GDM1 (cell line): Measurements from ENCODE around the gene CDH4.

ENCODE experiments used
- DNase-seq: peaks from one replicate; lab custom pipeline; 2025; lab: John Stamatoyannopoulos, UW

The CDH4 gene

GRCh38 chr20:61328911-61329558, 77.0 kb downstream of the CDH4 start:
- DNase-seq: peak; percentile 1

- DNase-seq: no peak
These were observed 78.4 kb downstream of the CDH4 start for GRCh38 chr20:61330441-61330840.

- DNase-seq: no peak
These were observed 79.5 kb downstream of the CDH4 start for GRCh38 chr20:61331543-61331942.

GRCh38 chr20:61332016-61332975, 80.2 kb downstream of the CDH4 start:
- no peak for DNase-seq

GRCh38 chr20:61333484-61334108, 81.5 kb downstream of the CDH4 start:
- DNase-seq: no peak

GRCh38 chr20:61340157-61340556, 88.1 kb downstream of the CDH4 start:
- no peak for DNase-seq

GRCh38 chr20:61341605-61342004, 89.5 kb downstream of the CDH4 start:
- no peak for DNase-seq

GRCh38 chr20:61343934-61344333, 91.9 kb downstream of the CDH4 start:
- no peak for DNase-seq

GRCh38 chr20:61345656-61346055, 93.6 kb downstream of the CDH4 start:
- no peak for DNase-seq

- no peak for DNase-seq
These were observed 94.9 kb downstream of the CDH4 start for GRCh38 chr20:61346996-61347395.

- DNase-seq: no peak
These were observed 95.4 kb downstream of the CDH4 start for GRCh38 chr20:61347443-61347842.

GRCh38 chr20:61349447-61350165, 97.5 kb downstream of the CDH4 start:
- no peak for DNase-seq

- no peak for DNase-seq
These were observed 98.6 kb downstream of the CDH4 start for GRCh38 chr20:61350500-61351250.

- DNase-seq: no peak
These were observed 100.5 kb downstream of the CDH4 start for GRCh38 chr20:61352346-61353260.

- DNase-seq: no peak
These were observed 101.4 kb downstream of the CDH4 start for GRCh38 chr20:61353261-61354000.

- DNase-seq: no peak
These were observed 101.9 kb downstream of the CDH4 start for GRCh38 chr20:61354001-61354390.

GRCh38 chr20:61354501-61354900, 102.4 kb downstream of the CDH4 start:
- DNase-seq: no peak

GRCh38 chr20:61354901-61355495, 102.9 kb downstream of the CDH4 start:
- no peak for DNase-seq

- DNase-seq: no peak
These were observed 103.5 kb downstream of the CDH4 start for GRCh38 chr20:61355585-61355984.
